HL-60 (cell line): ENCODE measurements around the gene BTLA.

ENCODE experiments used
- CTCF ChIP-seq: IDR thresholded peaks from one replicate; pipeline ENCODE4 v1.5.1; 2011; ENCODE audit warnings: low read length, control low read depth, inconsistent platforms; ENCODE audit not compliant: insufficient read depth
- POLR2AphosphoS5 ChIP-seq: IDR thresholded peaks from 2 replicates; pipeline ENCODE4 v1.6.1; 2012; ENCODE audit warnings: low read depth
- SPI1 ChIP-seq: IDR thresholded peaks from 2 replicates; pipeline ENCODE4 v1.6.1; 2012; ENCODE audit warnings: low read depth, mild to moderate bottlenecking, borderline replicate concordance

- TF ChIP-seq CTCF (no peak), SPI1 (no peak), POLR2AphosphoS5 (no peak)
These were observed 27.5 kb downstream of the BTLA start for GRCh38 chr3:112471596-112472325.
